Measurements from ENCODE around the gene KDM2A.

Gene KDM2A

DNA sequence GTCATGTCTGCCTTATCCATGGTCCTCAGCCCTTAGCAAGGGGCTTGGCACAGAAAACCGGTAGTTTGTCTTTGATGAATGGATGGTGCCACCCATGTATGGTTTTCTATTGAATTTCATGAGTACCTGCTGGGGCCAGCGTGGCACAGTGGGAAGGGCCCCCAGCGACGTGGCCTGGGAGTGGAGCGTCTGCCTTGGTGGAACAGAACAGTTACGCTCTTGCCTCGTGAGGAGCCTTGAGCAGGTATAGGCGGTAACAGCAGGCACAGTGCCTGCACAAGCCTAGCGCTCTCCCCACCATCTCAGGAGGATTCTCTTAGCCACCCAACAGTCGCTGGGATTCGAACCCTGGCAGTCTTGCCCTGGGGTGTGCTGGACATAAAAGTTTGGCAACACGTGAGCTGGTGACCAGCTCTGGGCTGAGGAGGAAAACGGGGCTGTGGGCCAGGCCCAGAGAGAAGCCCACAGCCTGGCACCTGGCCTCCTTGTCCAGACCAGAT lies 181.2 kb downstream of the KDM2A start:
- ATAC-seq: no peak
- TF ChIP-seq TSHZ2 (CRISPR knock-in tag; IDR thresholded peaks at IDR 0.05): no peak

DNA sequence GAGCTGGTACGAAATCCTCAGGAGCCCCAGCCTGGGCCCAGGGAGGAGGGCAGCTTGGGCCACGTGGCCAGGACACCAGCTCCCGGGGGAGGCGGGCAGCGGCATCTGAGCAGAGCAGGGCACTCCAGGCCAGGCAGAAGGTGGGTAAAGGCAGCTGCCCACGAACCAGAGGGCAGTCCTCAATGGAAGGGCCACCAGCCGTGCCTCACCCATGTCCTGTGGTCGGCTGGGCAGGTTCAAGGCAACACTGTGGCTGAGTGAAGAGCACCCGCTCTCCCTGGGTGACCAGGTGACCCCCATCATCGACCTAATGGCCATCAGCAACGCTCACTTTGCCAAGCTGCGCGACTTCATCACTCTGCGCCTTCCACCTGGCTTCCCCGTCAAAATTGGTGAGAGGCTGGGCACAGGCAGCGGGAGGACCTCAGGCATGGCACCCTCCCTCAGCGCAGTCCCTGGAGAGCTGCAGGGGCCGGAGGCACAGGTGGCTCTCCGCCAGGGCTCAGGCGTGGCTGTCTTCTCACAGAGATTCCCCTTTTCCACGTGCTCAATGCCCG lies 181.8 kb downstream of the KDM2A start:
- no peak for ATAC-seq

DNA sequence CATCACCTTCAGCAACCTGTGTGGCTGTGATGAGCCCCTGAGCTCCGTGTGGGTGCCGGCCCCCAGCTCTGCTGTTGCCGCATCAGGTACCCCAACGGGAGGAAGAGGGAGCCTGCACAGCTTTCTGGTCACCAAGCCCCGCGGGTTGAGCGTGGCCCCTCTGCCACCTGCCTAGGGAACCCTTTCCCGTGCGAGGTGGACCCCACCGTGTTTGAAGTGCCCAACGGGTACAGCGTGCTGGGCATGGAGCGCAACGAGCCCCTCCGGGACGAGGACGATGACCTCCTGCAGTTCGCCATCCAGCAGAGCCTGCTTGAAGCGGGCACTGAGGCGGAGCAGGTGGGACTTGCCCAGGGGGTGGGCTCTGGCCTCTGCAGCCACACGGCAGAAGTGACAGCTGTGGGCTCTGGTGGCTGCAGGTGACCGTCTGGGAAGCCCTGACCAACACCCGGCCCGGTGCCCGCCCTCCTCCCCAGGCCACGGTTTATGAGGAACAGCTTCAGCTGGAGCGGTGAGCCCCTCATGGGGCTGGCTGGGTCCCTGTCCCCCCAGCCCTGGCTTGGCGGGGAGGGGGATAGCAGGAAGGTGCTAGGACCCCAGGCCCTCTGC lies 182.4 kb downstream of the KDM2A start:
- no peak for ATAC-seq
- TF ChIP-seq RARB (CRISPR knock-in tag; IDR thresholded peaks at IDR 0.05) (no peak), CSRNP3 (CRISPR knock-in tag; IDR thresholded peaks at IDR 0.05) (no peak), POU6F1 (CRISPR knock-in tag; IDR thresholded peaks at IDR 0.05; ENCODE audit: borderline replicate concordance, low read depth) (no peak), ZFP30 (CRISPR knock-in tag; IDR thresholded peaks at IDR 0.05) (no peak), CSDC2 (CRISPR knock-in tag; IDR thresholded peaks at IDR 0.05) (no peak), GLIS3 (CRISPR knock-in tag; IDR thresholded peaks at IDR 0.05) (no peak), SNAI2 (CRISPR knock-in tag; IDR thresholded peaks at IDR 0.05) (no peak), ARNTL (CRISPR knock-in tag; IDR thresholded peaks at IDR 0.05; ENCODE audit: borderline replicate concordance, low read depth) (no peak), BACH2 (CRISPR knock-in tag; IDR thresholded peaks at IDR 0.05; ENCODE audit: borderline replicate concordance) (no peak)

More for the DNA sequence above, 181.8 kb downstream of the KDM2A start:
- TF ChIP-seq RARB (CRISPR knock-in tag; IDR thresholded peaks at IDR 0.05) (no peak), CSRNP3 (CRISPR knock-in tag; IDR thresholded peaks at IDR 0.05) (no peak), TOX (CRISPR knock-in tag; IDR thresholded peaks at IDR 0.05; ENCODE audit: borderline replicate concordance) (no peak), ZNF8 (CRISPR knock-in tag; IDR thresholded peaks at IDR 0.05) (no peak), ESRRG (CRISPR knock-in tag; IDR thresholded peaks at IDR 0.05) (no peak), ARNTL (CRISPR knock-in tag; IDR thresholded peaks at IDR 0.05; ENCODE audit: borderline replicate concordance, low read depth) (no peak), SNAI2 (CRISPR knock-in tag; IDR thresholded peaks at IDR 0.05) (no peak), ZFP30 (CRISPR knock-in tag; IDR thresholded peaks at IDR 0.05) (no peak), TSHZ2 (CRISPR knock-in tag; IDR thresholded peaks at IDR 0.05) (no peak), ZNF565 (CRISPR knock-in tag; conservative IDR thresholded peaks at IDR 0.05; ENCODE audit: low read depth) (no peak), ZC3H10 (CRISPR knock-in tag; IDR thresholded peaks at IDR 0.05) (no peak), GLIS3 (CRISPR knock-in tag; IDR thresholded peaks at IDR 0.05) (no peak)

All from SK-N-SH treated with all-trans-retinoic acid at 6 μM for 48 hours (cell line).